ENCODE measurements around the gene FRS2.

The FRS2 gene

GRCh38 chr12:69620077-69620476 is 149.9 kb downstream of the FRS2 start:
- TF ChIP-seq CTCF (IDR thresholded peaks at IDR 0.05; ENCODE audit: low read length) (no peak), EZH2phosphoT487 (IDR thresholded peaks at IDR 0.05; ENCODE audit: low read length) (no peak), EZH2 (optimal IDR thresholded peaks at IDR 0.05; ENCODE audit: low read depth, low read length) (no peak)
- Histone ChIP-seq H3K79me2 (ENCODE audit: low read length) (no peaks in the 10 kb centered on the region), H3K9me3 (replicated peaks; ENCODE audit: insufficient read depth, low read length) (no peaks in the 10 kb centered on the region), H3F3A (ENCODE audit: insufficient read depth, low read length) (no peaks in the 10 kb centered on the region), H2AFZ (ENCODE audit: low read length) (no peak overlapping the region), H4K20me1 (ENCODE audit: insufficient read depth, low read length) (no peaks in the 10 kb centered on the region), H3K4me2 (ENCODE audit: low read depth, low read length) (no peak overlapping the region), H3K36me3 (replicated peaks; ENCODE audit: insufficient read depth, low read length) (no peaks in the 10 kb centered on the region), H3K4me1 (ENCODE audit: low read length) (no peaks in the 10 kb centered on the region), H3K4me3 (ENCODE audit: low read length) (no peak overlapping the region), H3K27ac (ENCODE audit: low read length) (no peak overlapping the region), H3K9me2 (replicated peaks; ENCODE audit: insufficient read depth, low read length) (no peaks in the 10 kb centered on the region), H3K27me3 (replicated peaks; ENCODE audit: insufficient read depth, low read length) (no peaks in the 10 kb centered on the region), H3K9ac (ENCODE audit: low read length) (no peak overlapping the region)
- no peak for DNase-seq

- Histone ChIP-seq H3K4me2 (ENCODE audit: low read depth, low read length) (no peak overlapping the region), H3K27ac (ENCODE audit: low read length) (no peak overlapping the region), H3K4me1 (ENCODE audit: low read length) (no peaks in the 10 kb centered on the region), H3K9me3 (replicated peaks; ENCODE audit: insufficient read depth, low read length) (no peaks in the 10 kb centered on the region), H3K79me2 (ENCODE audit: low read length) (no peaks in the 10 kb centered on the region), H4K20me1 (ENCODE audit: insufficient read depth, low read length) (no peaks in the 10 kb centered on the region), H3K9me2 (replicated peaks; ENCODE audit: insufficient read depth, low read length) (no peaks in the 10 kb centered on the region), H3K27me3 (replicated peaks; ENCODE audit: insufficient read depth, low read length) (no peaks in the 10 kb centered on the region), H3K9ac (ENCODE audit: low read length) (no peak overlapping the region), H2AFZ (ENCODE audit: low read length) (no peak overlapping the region), H3K36me3 (replicated peaks; ENCODE audit: insufficient read depth, low read length) (no peaks in the 10 kb centered on the region), H3K4me3 (ENCODE audit: low read length) (no peak overlapping the region), H3F3A (ENCODE audit: insufficient read depth, low read length) (no peaks in the 10 kb centered on the region)
- DNase-seq, result no peak
- no peak for TF ChIP-seq EZH2 (optimal IDR thresholded peaks at IDR 0.05; ENCODE audit: low read depth, low read length)
Measured at GRCh38 chr12:69620921-69621320, 150.7 kb downstream of the FRS2 start.

GRCh38 chr12:69621551-69621950 is 151.4 kb downstream of the FRS2 start:
- no peak for TF ChIP-seq EZH2 (optimal IDR thresholded peaks at IDR 0.05; ENCODE audit: low read depth, low read length)
- TF ChIP-seq EZH2phosphoT487 (IDR thresholded peaks at IDR 0.05; ENCODE audit: low read length), result no peak
- TF ChIP-seq CTCF (IDR thresholded peaks at IDR 0.05; ENCODE audit: low read length), result no peak
- H3K36me3 ChIP-seq (replicated peaks; ENCODE audit: insufficient read depth, low read length), result no peaks in the 10 kb centered on the region
- no peak for DNase-seq
- no peak overlapping the region for H2AFZ ChIP-seq (ENCODE audit: low read length)
- no peaks in the 10 kb centered on the region for H3F3A ChIP-seq (ENCODE audit: insufficient read depth, low read length)
- no peaks in the 10 kb centered on the region for H3K9me2 ChIP-seq (replicated peaks; ENCODE audit: insufficient read depth, low read length)
- no peaks in the 10 kb centered on the region for H3K27me3 ChIP-seq (replicated peaks; ENCODE audit: insufficient read depth, low read length)
- H4K20me1 ChIP-seq (ENCODE audit: insufficient read depth, low read length), result no peaks in the 10 kb centered on the region
- H3K4me3 ChIP-seq (ENCODE audit: low read length), result no peak overlapping the region
- H3K4me1 ChIP-seq (ENCODE audit: low read length), result no peaks in the 10 kb centered on the region
- no peak overlapping the region for H3K9ac ChIP-seq (ENCODE audit: low read length)
- no peaks in the 10 kb centered on the region for H3K79me2 ChIP-seq (ENCODE audit: low read length)
- no peak overlapping the region for H3K27ac ChIP-seq (ENCODE audit: low read length)
- no peaks in the 10 kb centered on the region for H3K9me3 ChIP-seq (replicated peaks; ENCODE audit: insufficient read depth, low read length)
- no peak overlapping the region for H3K4me2 ChIP-seq (ENCODE audit: low read depth, low read length)

- no peak for DNase-seq
- no peak overlapping the region for H3K9ac ChIP-seq (ENCODE audit: low read length)
- H3K27ac ChIP-seq (ENCODE audit: low read length), result no peak overlapping the region
- no peaks in the 10 kb centered on the region for H3K9me2 ChIP-seq (replicated peaks; ENCODE audit: insufficient read depth, low read length)
- H3K4me3 ChIP-seq (ENCODE audit: low read length), result no peak overlapping the region
- no peaks in the 10 kb centered on the region for H3K79me2 ChIP-seq (ENCODE audit: low read length)
- no peaks in the 10 kb centered on the region for H3K9me3 ChIP-seq (replicated peaks; ENCODE audit: insufficient read depth, low read length)
- no peak overlapping the region for H3K4me2 ChIP-seq (ENCODE audit: low read depth, low read length)
- TF ChIP-seq CTCF (IDR thresholded peaks at IDR 0.05; ENCODE audit: low read length) (no peak), EZH2phosphoT487 (IDR thresholded peaks at IDR 0.05; ENCODE audit: low read length) (no peak), EZH2 (optimal IDR thresholded peaks at IDR 0.05; ENCODE audit: low read depth, low read length) (no peak)
- H2AFZ ChIP-seq (ENCODE audit: low read length), result no peak overlapping the region
- no peaks in the 10 kb centered on the region for H4K20me1 ChIP-seq (ENCODE audit: insufficient read depth, low read length)
- H3F3A ChIP-seq (ENCODE audit: insufficient read depth, low read length), result no peaks in the 10 kb centered on the region
- no peaks in the 10 kb centered on the region for H3K27me3 ChIP-seq (replicated peaks; ENCODE audit: insufficient read depth, low read length)
- no peaks in the 10 kb centered on the region for H3K4me1 ChIP-seq (ENCODE audit: low read length)
- no peaks in the 10 kb centered on the region for H3K36me3 ChIP-seq (replicated peaks; ENCODE audit: insufficient read depth, low read length)
Measured at GRCh38 chr12:69623970-69624369, 153.8 kb downstream of the FRS2 start.

All from MM.1S (cell line).